Measurements from ENCODE around the gene LRRN2.
"Not testable (repeated sequence)": the region's sequence is repeated elsewhere in the genome, so short reads cannot be mapped to it uniquely, and the experiment has no call there.

Gene LRRN2

DNA sequence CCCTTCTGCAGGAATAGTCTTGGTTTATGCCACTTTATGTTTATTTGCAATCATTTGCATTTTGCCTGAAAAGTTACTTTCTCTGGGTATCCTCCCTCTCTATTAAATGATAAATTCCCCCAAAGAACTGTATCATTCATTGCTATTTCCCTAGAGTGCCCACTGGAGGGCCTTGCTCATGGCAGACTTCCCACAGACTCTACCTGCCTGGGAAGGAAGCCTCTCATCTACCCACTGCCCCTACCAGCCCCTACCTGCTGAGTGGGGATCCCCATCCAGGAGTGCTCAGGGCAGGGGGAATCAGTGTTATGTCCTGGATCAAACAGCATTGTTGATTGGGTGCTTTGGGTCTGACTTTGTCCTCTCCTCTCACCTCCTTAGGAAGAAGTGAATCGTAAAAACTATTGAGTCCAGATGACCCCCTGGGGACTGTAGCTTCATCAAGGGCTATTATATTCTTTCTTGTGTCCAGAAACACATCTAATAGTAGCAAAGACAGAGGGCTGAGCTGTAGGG, 6.8 kb upstream of the LRRN2 start:
- DNase-seq (ENCODE audit: low spot score): no peak

DNA sequence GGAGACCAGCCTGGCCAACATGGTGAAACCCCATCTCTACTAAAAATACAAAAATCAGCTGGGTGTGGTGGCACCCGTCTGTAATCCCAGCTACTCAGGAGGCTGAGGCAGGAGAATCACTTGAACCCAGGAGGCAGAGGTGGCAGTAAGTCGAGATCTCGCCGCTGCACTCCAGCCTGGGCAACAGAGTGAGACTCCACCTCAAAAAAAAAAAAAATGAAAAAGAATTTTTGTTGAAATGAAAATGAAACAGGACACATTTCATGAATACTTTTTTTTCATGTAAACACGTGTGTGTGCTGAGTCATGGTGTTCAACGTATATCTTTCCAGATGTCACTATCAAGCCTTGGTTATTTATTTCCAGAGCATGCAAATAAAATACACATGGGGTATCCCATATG, 5.8 kb upstream of the LRRN2 start:
- not testable (repeated sequence) for DNase-seq (ENCODE audit: low spot score)

DNA sequence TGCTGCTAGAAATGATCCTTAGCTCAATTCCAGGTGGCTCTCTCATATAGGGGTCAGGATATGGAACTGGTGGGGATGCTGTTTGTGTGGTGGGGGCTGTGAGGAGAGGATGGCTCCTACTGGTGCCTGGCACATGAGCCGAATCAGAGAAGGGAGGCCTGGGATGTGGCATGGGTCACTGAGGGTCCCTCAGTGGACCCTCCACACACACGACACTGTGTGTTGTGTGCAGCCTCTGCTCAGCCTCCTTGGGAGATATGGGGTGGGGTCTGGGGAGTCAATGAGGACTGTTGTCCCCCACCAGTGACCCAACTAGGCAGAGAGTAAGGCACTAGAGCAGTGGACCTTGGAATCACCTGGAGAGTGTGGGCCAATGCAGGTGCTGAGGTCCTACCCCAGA, 3.2 kb upstream of the LRRN2 start:
- DNase-seq (ENCODE audit: low spot score): no peak

DNA sequence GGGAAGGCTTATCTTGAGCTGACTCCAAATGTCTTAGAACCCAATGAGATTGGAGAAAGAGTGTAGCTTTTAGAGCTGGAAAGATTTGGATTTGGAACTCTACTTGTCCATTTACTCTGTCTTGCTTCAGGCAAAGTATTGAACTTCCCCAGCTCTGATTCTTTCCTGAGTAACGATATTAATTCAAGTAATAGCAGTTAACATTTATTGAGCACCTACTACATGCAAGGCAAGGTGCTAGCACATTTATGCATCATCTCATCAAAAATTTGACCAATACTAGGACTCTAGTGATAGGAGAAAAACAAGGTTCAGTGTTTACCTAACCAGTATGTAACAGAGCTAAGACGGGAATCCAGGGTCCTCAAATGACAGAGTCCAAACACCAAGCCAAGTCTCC, 2.5 kb upstream of the LRRN2 start:
- DNase-seq (ENCODE audit: low spot score): no peak

DNA sequence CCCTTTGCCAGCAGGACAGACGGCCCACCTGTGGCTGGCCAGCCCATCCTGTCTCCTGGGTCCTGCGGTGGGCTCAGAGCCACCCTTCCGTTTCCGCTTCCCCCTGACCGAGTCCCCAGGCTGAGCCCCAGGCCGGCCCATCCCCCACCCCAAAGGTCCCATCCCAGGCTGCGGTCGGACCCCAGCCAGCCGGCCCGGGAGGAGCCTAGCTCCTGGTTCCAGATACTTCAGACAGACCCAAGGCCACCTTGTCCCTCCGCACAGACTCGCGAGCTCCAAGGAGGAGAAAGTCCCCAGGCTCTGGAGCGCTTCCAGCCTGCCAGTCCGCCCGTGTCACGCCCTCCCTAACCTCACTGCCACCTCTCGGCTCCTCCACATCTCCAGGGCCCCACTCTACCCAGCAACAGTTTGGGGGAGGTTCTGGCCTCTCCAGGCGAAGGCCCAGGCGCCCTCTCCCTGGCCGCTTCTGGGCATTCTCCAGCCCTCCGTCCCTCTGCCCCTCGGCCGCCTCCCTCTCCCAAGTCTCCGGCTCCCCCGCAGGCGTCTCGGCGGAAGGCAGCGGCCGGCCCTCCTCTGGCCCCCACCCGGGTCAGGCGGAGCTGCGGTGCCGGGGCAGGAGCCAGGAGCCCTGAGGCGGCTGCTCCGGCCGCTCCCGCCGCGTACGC, 835 bp downstream of the LRRN2 start:
- no peak for DNase-seq (ENCODE audit: low spot score)

DNA sequence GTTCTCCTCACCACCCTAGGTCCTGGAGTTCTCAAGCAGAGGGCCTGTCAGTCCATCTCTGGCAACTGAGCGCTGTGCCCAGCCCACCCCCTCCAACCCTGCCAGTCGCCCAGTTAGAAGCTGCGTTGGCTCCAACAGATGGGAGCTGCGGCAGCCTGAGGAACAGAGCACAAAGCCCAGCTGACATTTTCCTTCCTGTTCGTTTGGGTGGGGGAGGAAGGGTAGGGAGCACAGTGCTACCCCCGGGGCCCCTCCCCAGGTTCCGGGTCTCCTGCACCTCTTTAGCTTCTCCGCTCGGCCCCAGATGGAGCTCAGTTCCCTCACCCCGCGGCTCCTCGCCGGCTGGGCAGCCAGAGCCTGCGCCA, 1.4 kb downstream of the LRRN2 start:
- no peak for DNase-seq (ENCODE audit: low spot score)

DNA sequence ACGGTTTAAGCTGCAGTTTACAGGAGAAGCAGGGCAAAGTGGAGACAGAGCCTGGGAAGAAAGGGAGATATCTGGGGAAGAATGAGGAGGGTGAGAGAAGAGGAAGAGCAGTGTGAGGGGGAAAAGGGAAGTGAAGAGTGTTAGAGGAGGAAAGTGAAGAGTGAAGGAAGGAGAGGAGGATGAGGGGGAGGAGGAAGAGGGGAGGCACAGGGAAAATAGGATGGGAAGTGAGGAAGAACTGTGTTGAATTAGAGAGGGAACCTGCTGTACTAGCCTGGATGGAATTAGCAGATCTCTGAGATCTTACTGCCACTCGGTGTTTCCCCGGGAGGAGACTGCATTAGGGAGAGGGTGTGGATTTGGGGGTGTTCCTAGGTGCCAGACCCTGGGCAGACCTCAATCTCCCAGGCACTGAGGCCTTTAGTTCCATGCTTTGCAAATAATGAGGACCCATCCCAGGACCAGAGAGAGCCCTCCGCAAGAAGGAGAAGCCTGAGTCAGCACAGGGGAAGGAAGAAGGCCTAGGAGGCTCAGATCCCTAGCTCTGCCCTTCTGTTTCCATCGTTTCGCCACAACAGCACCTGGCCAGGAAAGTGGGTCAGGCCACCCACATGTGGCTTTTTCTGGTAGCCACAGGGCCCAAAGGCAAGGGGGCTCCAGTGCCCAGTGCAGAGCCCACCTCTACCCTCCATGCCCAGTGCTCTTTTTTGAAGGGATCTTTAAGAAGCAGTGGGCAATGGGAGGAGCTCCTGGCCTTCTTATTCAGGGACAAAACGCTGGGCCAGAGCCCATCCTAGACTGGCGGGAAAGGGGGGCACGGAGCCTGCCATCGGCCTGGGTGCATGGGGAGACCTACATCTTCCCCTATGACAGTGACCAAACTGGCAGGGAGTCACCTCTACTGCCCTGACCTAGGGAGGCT, 2.0 kb downstream of the LRRN2 start:
- no peak for DNase-seq (ENCODE audit: low spot score)

DNA sequence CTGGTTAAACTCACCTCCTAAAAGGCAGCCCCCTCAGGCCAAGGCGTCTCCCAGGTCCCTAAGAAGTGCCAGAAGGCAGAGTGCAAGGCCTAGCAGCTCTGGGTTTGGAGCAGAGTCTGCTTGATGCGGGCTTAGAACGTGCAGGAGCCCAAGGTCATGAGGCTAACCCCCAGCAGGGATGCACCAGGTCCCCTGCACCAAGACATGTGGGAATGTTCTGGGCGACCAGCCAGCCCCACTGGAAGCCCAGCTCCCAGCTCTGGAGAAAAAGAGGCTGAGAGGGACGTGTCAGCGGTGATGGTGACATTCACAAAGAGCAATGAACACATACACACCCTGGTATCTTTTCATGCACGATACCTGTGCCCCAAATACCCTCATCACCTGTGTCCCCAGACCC, 5.1 kb downstream of the LRRN2 start:
- DNase-seq (ENCODE audit: low spot score): no peak

DNA sequence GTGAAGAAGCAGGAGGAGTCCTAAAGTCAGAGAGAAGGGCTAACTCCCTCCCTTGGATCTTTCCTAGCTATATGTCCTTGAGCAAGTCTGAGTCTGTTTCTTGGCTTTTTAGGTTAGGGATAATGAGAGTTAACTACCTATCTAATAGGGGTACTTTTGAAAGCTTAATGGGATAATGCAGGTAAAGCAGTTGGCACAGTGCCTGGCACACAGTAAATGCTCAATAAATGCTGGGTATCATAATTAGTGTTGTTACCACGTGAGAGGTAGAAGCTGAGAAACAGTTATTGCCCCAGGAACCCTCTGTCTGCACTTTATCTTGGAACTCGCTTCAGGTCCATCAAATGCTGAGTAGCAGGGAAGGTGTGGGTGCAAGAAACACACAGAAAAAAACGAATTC, 5.5 kb downstream of the LRRN2 start:
- DNase-seq (ENCODE audit: low spot score): no peak

DNA sequence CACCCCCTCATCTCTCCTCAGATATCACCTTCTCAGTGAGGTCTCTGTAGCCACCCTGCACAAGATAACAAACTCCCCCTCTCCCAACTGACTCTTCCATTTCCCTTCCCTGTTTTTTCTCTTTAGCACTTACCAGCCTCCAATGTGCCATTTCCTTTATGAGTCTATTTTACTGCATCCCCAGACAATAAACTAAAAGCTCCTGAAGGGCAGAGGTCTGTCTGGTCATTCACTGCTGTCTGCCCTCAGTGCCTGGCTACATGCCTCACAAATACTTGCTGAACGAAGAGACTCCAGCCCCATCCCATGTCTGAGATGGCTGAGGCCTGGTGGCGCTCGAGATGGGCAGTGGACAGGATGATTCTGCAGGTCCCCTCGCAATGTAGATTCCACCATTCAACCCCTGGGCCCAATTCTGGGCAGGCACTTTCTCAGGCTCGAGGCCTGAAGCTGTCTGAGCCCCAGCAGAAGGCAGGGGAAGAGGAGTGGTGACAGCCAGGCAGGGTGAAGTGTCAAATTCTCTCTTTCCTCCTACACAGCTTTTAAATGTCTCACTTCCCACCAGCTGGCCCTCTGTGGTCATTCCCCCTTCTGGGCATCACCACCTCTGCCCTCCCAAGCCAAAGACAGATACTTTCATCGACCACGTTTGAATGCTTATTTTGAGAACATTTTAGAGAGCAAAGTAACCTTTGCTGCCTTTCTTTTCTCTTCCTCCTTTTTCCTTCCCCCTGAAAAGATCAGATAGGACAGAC, 6.6 kb downstream of the LRRN2 start:
- no peak for DNase-seq (ENCODE audit: low spot score)

DNA sequence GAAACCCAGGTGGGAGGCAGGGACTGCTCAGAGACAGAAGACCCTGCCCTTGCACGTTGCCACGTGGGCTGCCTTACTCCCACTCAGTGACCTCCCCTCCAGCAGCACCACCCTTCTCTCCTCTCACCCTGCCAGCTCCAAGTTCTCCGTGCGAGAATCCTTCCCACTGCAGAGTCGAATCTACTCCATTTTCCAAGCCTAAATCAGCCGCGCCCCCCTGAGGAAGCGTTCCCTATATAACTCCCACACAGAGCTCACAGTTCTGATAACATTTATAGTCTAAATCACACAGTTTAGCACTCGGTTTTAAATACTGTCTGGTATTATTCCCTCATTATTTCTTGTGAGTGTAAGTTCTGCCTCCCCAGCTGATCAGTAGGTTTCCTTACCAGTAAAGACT, 7.7 kb downstream of the LRRN2 start:
- no peak for DNase-seq (ENCODE audit: low spot score)

DNA sequence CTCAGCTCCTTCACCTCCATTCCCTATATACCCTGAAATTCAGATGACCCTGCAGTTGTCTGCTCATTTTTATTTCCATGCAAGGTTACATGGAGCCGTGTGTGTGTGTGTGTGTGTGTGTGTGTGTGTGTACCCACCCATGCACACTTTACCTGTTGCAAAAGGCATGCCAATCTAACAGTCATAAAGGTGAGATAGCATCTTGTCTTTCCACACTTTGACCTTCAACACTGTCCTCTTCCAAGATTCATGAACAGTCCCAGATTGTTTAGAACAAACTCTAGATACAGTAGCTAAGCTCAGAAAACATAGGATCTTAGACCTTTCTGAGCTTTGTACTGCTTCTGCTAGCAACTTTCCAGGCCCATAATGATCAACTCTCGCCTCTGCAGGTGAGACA, 9.5 kb downstream of the LRRN2 start:
- DNase-seq (ENCODE audit: low spot score): no peak

DNA sequence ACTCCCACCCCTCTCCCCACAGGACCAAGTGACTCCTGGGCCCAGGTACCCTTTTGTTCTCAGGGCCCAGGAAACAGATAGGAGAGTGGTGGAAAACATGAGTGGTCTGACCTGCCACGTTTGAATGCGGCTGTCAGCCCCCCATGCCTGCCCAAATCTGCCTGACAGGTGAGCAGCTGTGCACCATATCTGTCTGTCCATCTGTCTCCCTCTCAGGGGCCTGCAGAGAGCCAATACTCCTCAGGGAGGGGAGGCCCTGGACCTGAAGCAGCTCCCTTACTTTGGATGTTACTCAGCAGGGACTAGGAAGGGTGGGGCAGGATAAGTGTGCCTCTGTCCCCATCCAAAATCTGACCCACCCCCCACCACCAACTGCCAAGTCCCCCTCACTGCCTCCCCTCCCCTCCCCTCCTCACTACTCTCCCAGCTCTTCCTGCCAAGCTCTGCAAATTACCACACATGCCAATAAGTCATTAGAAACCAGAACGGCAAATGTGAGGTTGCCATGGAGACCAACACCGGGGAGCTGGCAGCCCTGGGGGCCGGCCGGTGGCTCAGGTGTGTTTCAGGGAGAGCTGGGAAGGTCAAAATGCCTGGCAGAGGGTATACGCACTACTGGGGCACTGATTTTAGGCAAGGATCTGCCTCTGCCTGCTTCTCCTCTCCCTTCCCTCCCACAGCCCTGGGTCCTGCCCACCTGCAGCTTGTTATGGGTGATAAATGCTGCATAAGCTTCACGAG, 11.5 kb downstream of the LRRN2 start:
- no peak for DNase-seq (ENCODE audit: low spot score)

DNA sequence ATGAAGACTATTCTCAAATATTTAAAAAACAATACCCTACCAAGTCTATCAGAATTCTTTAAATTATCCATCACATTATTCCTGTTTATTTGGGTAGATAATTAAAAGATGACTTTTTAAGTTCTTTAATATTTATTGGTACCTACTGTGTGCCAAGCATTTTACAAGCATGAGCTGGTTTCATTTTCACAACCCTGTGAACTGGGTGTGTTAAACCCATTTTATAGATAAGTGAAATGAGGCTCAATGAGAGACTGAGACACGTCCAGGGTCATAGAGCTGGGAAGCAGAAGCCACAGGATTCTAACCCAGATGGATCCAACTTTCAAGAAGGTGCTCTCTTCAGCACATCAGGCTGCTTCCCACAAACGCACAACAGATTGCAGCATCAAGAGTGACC, 12.3 kb downstream of the LRRN2 start:
- no peak for DNase-seq (ENCODE audit: low spot score)

DNA sequence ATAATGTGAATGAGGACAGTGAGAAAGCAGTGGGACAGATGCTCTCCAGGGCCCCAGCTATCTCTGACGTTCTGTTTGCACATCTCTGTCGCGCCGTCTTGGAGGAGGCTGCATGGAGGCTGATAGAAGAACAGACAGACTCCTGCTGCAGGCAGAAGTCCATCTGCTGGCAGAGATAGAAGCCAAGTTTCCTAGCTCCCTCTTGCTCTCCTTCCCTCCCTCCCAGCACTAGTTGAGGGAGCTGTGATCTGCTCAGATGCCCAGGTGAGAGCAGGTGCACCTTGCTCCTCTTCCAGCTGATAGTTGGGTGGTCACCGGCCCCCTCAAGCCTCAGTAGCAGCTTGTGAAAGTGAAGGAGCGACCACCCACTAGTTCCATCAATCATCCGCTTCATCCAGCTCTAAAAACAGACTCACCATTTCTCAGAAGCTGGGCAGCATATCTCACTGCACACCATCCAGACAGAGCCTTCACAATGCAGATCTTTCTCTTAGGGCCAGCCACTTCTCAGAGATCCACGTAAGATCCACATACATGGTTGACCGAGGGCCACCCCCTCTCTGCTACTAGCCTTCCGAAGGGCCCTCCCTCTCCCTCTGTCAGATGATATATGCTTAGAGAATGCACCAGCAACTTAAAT, 12.9 kb downstream of the LRRN2 start:
- no peak for DNase-seq (ENCODE audit: low spot score)

DNA sequence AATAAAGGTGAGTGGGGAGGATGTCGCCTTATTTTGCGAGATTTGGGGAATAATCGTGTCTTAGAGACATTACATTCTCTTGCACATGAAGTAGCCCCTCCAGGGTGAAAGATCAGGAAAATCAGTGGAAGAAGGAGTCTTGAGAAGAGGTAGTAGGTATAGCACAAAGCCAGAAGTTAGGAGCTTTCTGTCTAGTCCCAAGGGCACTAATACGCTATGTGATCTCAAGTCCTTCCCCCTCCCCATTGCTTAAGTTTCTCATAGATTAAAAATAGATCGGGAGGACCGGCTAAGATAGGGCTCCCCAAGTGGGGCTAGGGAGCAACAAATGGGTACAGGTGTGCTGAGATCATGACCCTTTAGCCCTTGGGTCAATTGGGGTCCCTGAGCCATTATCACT, 13.5 kb downstream of the LRRN2 start:
- DNase-seq (ENCODE audit: low spot score): no peak

DNA sequence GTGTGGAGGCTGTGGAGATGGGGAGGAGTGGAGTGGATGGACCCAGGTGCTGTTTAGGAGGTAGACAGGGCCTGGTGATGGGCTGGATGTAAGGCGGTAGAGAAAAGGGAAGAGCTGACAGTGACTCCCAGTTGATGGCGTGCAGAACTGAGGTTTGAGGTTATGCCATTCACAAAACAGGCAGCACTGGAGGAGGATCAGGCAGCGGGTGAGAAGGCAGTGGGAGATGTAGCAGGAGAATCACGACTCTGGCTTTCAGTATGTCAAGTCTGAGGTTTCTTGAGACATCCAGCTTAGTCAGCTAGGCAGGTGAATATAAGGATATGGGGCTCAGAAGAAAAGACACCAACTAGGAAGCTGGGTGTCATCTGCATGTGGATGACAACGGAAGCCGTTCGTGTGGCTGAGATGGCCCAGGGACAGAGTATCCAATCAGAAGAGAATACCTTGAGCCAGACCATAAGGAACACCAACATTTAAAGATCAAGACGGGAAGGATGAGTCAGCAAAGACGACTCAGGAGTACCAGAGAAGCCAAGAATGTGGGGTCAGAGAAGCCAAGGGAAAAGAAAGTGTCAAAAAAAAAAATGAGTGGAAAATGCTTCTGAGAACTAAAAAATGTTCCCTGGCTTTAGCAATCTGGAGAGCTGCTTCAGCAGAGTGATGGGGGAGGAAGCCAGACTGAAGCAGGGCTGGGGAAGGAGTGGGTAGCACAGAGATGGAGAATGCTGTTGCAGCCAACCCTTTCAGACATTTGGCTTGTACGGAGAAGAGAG, 15.2 kb downstream of the LRRN2 start:
- DNase-seq (ENCODE audit: low spot score): no peak

DNA sequence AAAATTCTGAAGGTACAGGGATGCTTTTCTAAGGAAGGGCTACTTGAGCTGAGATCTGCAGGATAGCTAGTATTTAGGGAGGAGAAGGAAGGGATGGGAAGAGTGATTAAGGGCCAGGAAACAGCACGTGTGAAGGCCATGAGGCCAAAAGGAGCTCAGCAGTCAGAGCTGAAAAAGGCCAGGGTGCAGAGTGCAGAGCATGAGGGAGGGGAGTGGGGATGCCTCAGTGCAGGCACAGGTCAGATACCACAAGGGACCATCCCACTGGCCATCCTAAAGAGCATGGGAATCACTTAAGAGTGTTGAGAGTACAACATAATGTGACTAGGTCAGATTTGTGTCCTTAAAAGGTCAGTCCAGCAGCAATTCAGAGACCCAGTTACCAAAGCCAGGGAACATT, 16.0 kb downstream of the LRRN2 start:
- DNase-seq (ENCODE audit: low spot score): no peak

DNA sequence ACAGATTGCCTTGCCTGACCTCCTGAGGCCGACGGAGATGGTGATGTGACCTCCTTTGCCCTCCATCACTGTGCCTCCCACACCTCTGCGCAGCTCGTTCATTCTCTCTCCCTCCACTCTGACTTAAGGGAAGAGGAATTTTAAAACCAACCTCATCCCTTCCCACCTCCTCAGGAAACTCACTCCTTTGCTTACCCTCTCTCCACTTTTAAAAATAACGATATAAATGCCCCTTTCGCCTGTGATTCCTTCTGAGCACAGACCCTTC, 21.2 kb downstream of the LRRN2 start:
- DNase-seq (ENCODE audit: low spot score): no peak

DNA sequence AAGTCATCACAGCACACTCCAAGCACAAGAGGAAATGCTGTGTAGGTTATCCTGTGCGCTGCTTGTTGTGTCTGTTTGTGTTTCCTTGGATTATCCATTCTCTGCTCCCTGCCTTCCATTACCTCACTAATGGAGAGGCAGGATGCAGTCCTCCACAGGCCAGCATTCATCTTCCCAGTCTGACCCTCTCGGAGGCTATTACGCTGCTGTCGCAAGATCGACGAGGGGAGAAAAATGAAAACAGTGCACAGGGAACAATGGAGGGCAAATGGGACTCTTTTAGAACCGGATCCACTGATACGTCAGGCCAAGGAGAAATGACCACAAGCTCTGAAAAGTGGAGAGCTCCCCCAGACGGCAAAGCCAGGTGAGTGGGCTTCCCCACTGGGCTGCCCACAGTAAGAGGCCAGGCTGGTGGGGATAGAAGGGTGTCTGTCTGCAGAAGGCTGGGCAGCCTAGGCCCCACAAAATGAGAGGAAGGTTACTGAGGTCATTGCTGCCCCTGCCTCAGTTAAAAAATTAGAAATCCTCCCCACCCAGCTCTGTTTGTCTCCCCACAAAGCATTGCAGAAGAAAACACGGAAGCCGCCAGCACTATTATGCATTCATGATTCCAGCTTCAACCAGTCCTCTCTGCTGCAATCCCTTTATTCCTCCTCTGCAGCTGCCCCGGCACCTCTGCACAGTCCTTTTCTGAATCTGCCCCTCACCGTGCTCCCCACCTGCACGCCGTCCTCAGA, 21.7 kb downstream of the LRRN2 start:
- DNase-seq (ENCODE audit: low spot score): no peak
